Measurements from ENCODE around the gene MXRA5.

Gene MXRA5

DNA sequence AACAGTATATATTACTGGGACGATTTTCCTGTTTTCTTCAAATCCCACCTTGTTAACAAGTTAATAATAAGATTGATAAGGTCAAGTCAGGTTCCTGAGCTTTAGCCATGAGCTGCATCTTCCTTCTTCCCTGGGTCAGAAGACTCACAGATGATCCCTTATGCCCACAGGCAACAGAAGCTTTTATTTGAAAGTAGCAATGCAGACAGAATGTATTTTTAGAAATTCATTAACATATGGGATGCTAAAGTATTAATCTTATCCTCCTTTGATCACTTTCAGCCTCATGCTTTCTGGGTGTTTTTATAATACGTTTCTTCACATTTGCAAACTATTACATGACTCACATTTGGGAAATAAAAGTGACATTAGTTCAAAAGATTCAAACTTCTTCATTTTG, 42.0 kb upstream of the MXRA5 start:
- no peak for ATAC-seq

DNA sequence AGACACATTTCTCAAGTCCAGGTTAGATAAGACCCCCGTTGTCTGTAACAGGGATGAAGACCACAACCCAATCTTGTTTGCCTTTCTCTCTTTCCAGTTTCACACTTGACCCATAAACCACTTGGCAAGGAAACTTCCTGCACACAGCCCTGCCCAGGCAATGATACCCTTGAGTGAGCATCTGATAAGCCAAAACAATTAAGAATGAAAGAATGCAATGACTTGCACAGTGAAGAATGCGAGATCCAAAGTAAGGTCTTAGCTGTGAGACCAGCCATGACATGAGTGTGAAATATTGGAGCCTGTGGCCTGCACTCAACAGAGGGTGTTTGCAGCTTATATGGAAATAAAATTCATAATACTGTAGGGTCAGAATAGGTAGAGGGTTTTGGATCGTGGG, 37.9 kb upstream of the MXRA5 start:
- TF ChIP-seq RARB (CRISPR knock-in tag; IDR thresholded peaks at IDR 0.05) (no peak), ESRRG (CRISPR knock-in tag; IDR thresholded peaks at IDR 0.05) (no peak), BACH2 (CRISPR knock-in tag; IDR thresholded peaks at IDR 0.05; ENCODE audit: borderline replicate concordance) (no peak), ZNF565 (CRISPR knock-in tag; conservative IDR thresholded peaks at IDR 0.05; ENCODE audit: low read depth) (no peak), PPARA (CRISPR knock-in tag; IDR thresholded peaks at IDR 0.05; ENCODE audit: borderline replicate concordance) (no peak), ZC3H10 (CRISPR knock-in tag; IDR thresholded peaks at IDR 0.05) (no peak), ARNTL (CRISPR knock-in tag; IDR thresholded peaks at IDR 0.05; ENCODE audit: borderline replicate concordance, low read depth) (no peak), ZNF8 (CRISPR knock-in tag; IDR thresholded peaks at IDR 0.05) (no peak), ZFP3 (CRISPR knock-in tag; IDR thresholded peaks at IDR 0.05) (no peak), SNAI2 (CRISPR knock-in tag; IDR thresholded peaks at IDR 0.05) (no peak), ZFP30 (CRISPR knock-in tag; IDR thresholded peaks at IDR 0.05) (no peak), ZNF70 (CRISPR knock-in tag; IDR thresholded peaks at IDR 0.05) (no peak), TOX (CRISPR knock-in tag; IDR thresholded peaks at IDR 0.05; ENCODE audit: borderline replicate concordance) (no peak), CSDC2 (CRISPR knock-in tag; IDR thresholded peaks at IDR 0.05) (no peak)
- TF ChIP-seq, protein P1, sequence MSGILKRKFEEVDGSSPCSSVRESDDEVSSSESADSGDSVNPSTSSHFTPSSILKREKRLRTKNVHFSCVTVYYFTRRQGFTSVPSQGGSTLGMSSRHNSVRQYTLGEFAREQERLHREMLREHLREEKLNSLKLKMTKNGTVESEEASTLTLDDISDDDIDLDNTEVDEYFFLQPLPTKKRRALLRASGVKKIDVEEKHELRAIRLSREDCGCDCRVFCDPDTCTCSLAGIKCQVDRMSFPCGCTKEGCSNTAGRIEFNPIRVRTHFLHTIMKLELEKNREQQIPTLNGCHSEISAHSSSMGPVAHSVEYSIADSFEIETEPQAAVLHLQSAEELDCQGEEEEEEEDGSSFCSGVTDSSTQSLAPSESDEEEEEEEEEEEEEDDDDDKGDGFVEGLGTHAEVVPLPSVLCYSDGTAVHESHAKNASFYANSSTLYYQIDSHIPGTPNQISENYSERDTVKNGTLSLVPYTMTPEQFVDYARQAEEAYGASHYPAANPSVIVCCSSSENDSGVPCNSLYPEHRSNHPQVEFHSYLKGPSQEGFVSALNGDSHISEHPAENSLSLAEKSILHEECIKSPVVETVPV (CRISPR knock-in tag; IDR thresholded peaks at IDR 0.05) = no peak
- TF ChIP-seq, protein P2, sequence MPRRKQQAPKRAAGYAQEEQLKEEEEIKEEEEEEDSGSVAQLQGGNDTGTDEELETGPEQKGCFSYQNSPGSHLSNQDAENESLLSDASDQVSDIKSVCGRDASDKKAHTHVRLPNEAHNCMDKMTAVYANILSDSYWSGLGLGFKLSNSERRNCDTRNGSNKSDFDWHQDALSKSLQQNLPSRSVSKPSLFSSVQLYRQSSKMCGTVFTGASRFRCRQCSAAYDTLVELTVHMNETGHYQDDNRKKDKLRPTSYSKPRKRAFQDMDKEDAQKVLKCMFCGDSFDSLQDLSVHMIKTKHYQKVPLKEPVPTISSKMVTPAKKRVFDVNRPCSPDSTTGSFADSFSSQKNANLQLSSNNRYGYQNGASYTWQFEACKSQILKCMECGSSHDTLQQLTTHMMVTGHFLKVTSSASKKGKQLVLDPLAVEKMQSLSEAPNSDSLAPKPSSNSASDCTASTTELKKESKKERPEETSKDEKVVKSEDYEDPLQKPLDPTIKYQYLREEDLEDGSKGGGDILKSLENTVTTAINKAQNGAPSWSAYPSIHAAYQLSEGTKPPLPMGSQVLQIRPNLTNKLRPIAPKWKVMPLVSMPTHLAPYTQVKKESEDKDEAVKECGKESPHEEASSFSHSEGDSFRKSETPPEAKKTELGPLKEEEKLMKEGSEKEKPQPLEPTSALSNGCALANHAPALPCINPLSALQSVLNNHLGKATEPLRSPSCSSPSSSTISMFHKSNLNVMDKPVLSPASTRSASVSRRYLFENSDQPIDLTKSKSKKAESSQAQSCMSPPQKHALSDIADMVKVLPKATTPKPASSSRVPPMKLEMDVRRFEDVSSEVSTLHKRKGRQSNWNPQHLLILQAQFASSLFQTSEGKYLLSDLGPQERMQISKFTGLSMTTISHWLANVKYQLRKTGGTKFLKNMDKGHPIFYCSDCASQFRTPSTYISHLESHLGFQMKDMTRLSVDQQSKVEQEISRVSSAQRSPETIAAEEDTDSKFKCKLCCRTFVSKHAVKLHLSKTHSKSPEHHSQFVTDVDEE (CRISPR knock-in tag; IDR thresholded peaks at IDR 0.05) = no peak
- TF ChIP-seq, protein P3, sequence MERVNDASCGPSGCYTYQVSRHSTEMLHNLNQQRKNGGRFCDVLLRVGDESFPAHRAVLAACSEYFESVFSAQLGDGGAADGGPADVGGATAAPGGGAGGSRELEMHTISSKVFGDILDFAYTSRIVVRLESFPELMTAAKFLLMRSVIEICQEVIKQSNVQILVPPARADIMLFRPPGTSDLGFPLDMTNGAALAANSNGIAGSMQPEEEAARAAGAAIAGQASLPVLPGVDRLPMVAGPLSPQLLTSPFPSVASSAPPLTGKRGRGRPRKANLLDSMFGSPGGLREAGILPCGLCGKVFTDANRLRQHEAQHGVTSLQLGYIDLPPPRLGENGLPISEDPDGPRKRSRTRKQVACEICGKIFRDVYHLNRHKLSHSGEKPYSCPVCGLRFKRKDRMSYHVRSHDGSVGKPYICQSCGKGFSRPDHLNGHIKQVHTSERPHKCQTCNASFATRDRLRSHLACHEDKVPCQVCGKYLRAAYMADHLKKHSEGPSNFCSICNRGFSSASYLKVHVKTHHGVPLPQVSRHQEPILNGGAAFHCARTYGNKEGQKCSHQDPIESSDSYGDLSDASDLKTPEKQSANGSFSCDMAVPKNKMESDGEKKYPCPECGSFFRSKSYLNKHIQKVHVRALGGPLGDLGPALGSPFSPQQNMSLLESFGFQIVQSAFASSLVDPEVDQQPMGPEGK (CRISPR knock-in tag; IDR thresholded peaks at IDR 0.05; ENCODE audit: borderline replicate concordance) = no peak
- TF ChIP-seq, protein P4, sequence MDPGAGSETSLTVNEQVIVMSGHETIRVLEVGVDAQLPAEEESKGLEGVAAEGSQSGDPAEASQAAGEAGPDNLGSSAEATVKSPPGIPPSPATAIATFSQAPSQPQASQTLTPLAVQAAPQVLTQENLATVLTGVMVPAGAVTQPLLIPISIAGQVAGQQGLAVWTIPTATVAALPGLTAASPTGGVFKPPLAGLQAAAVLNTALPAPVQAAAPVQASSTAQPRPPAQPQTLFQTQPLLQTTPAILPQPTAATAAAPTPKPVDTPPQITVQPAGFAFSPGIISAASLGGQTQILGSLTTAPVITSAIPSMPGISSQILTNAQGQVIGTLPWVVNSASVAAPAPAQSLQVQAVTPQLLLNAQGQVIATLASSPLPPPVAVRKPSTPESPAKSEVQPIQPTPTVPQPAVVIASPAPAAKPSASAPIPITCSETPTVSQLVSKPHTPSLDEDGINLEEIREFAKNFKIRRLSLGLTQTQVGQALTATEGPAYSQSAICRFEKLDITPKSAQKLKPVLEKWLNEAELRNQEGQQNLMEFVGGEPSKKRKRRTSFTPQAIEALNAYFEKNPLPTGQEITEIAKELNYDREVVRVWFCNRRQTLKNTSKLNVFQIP (CRISPR knock-in tag; IDR thresholded peaks at IDR 0.05; ENCODE audit: borderline replicate concordance, low read depth) = no peak

More for the DNA sequence above, 42.0 kb upstream of the MXRA5 start:
- TF ChIP-seq SNAI2 (CRISPR knock-in tag; IDR thresholded peaks at IDR 0.05) = no peak
- TF ChIP-seq ZC3H10 (CRISPR knock-in tag; IDR thresholded peaks at IDR 0.05) = no peak
- TF ChIP-seq ZFP3 (CRISPR knock-in tag; IDR thresholded peaks at IDR 0.05) = no peak
- no peak for TF ChIP-seq RARB (CRISPR knock-in tag; IDR thresholded peaks at IDR 0.05)
- no peak for TF ChIP-seq BACH2 (CRISPR knock-in tag; IDR thresholded peaks at IDR 0.05; ENCODE audit: borderline replicate concordance)
- no peak for TF ChIP-seq ZNF8 (CRISPR knock-in tag; IDR thresholded peaks at IDR 0.05)
- TF ChIP-seq, protein P2 (CRISPR knock-in tag; IDR thresholded peaks at IDR 0.05) = no peak
- TF ChIP-seq PPARA (CRISPR knock-in tag; IDR thresholded peaks at IDR 0.05; ENCODE audit: borderline replicate concordance) = no peak
- no peak for TF ChIP-seq ARNTL (CRISPR knock-in tag; IDR thresholded peaks at IDR 0.05; ENCODE audit: borderline replicate concordance, low read depth)
- TF ChIP-seq, protein P3 (CRISPR knock-in tag; IDR thresholded peaks at IDR 0.05; ENCODE audit: borderline replicate concordance) = no peak
- TF ChIP-seq OSR1 (CRISPR knock-in tag; IDR thresholded peaks at IDR 0.05) = no peak

More for the DNA sequence above, 37.9 kb upstream of the MXRA5 start:
- ATAC-seq = no peak
